PC-9 (cell line): ENCODE results near the gene PNKD. TPM values are rescaled to one million over a fixed set of nuclear protein-coding genes. Genes with fewer than 3 reads are reported as not detected.

Experiments used
- BruUV-seq: library from RNA; stranded (reverse); fragments of 400-500 nt; replicated peaks from 2 replicates; lab custom pipeline; 2021; lab: Mats Ljungman, UMichigan
- CTCF ChIA-PET: fragments of 300-600 bp; sonication (Branson Sonifier 250); formaldehyde crosslinking; loops from one replicate; lab custom pipeline; 2022; ENCODE audit warnings: antibody characterized with exemption; lab: Charles Lee
- POLR2A ChIA-PET: fragments of 300-600 bp; sonication (Branson Sonifier 250); formaldehyde crosslinking; loops from one replicate; lab custom pipeline; 2022; ENCODE audit warnings: antibody characterized with exemption; ENCODE audit not compliant: unreplicated experiment; lab: Charles Lee
- DNase-seq, 2 experiments: peaks; one replicate each; pipeline versions ENCODE4 v3.0.0 to v3.0.0-alpha.2; 2015 to 2022; ENCODE audit warnings: mixed read lengths in 1 of 2
- H2AFZ ChIP-seq: fragments of 200-600 bp; sonication (generic); 2 replicates; pipeline ENCODE4 v1.8.1; 2017; ENCODE audit warnings: antibody characterized with exemption
- H3F3A ChIP-seq: fragments of 200-600 bp; sonication (generic); 2 replicates; pipeline ENCODE4 v1.8.1; 2017; ENCODE audit warnings: antibody characterized with exemption, mild to moderate bottlenecking, low read depth; ENCODE audit not compliant: insufficient read depth
- H3K27ac ChIP-seq: fragments of 200-600 bp; sonication (generic); 2 replicates; pipeline ENCODE4 v1.6.1; 2016; ENCODE audit warnings: mixed run types
- H3K27me3 ChIP-seq: fragments of 200-600 bp; sonication (generic); 2 replicates; pipeline ENCODE4 v1.6.1; 2016; ENCODE audit warnings: low read depth, mixed run types; ENCODE audit not compliant: insufficient read depth
- H3K36me3 ChIP-seq: fragments of 200-600 bp; sonication (generic); 2 replicates; pipeline ENCODE4 v1.6.1; 2016; ENCODE audit warnings: low read depth, mixed run types
- H3K4me1 ChIP-seq: fragments of 200-600 bp; sonication (generic); replicated peaks from 2 replicates; pipeline ENCODE4 v1.6.1; 2016; ENCODE audit warnings: mixed run types; ENCODE audit not compliant: insufficient read depth
- H3K4me2 ChIP-seq: fragments of 200-600 bp; sonication (generic); 2 replicates; pipeline ENCODE4 v1.6.1; 2017; ENCODE audit warnings: mixed run types
- H3K4me3 ChIP-seq: fragments of 200-600 bp; sonication (generic); 2 replicates; pipeline ENCODE4 v1.6.1; 2016; ENCODE audit warnings: mixed run types
- H3K79me2 ChIP-seq: fragments of 200-600 bp; sonication (generic); 2 replicates; pipeline ENCODE4 v1.6.1; 2017; ENCODE audit warnings: low read depth, mixed run types
- H3K9me2 ChIP-seq: fragments of 200-600 bp; sonication (generic); 2 replicates; pipeline ENCODE4 v1.8.1; 2017; ENCODE audit warnings: mild to moderate bottlenecking; ENCODE audit not compliant: insufficient read depth
- H3K9me3 ChIP-seq: fragments of 200-600 bp; sonication (generic); 2 replicates; pipeline ENCODE4 v1.8.1; 2016; ENCODE audit warnings: low read depth; ENCODE audit not compliant: insufficient read depth
- H4K20me1 ChIP-seq: fragments of 200-600 bp; sonication (generic); 2 replicates; pipeline ENCODE4 v1.8.1; 2017; ENCODE audit not compliant: insufficient read depth
- EZH2 ChIP-seq: fragments of 200-600 bp; sonication (generic); IDR thresholded peaks from 2 replicates; pipeline ENCODE4 v1.8.0; 2017; ENCODE audit warnings: antibody characterized with exemption, low read depth
- intact Hi-C: fragments of 100-400 bp; cut with micrococcal nuclease; formaldehyde crosslinking; loops from one replicate; pipeline ENCODE4 v1.10.0; 2022; ENCODE audit not compliant: unreplicated experiment
- total RNA-seq: library from RNA; stranded (reverse); gene quantifications from 2 replicates; pipeline ENCODE4 v1.2.3, GENCODE V29; 2021
- TF ChIP-seq, protein P1 (sequence below): fragments of 200-600 bp; sonication (generic); conservative IDR thresholded peaks from 2 replicates; pipeline ENCODE4 v1.6.1; 2017; ENCODE audit warnings: mixed run types, antibody characterized with exemption, mild to moderate bottlenecking, moderate library complexity

PNKD gene
- total RNA-seq, 1 experiment from 2014 or later, result 102 TPM

DNA sequence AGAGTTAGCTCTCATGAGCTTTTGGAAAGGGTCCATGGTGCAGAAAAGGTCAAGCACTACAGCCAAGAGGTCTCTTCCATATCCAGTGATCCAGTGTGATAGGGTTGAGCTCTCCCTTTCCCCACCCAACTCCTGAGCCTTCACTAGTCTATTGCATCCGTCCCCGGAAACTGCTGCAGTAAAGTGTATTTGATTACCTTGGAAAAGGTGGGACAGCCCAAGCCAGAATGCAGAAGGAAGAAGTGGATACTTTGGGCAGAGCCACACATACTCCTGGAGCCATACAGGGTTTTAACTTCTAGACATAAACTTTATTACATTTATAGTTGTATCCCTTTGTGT, 3.6 kb downstream of the PNKD start:
- H3K27ac ChIP-seq, result peak overlapping the region; percentile 69
- H4K20me1 ChIP-seq, result peaks cover 6% of the 10 kb centered on the region
- H3K4me3 ChIP-seq, result no peak overlapping the region
- BruUV-seq, result no TSS peak
- intact Hi-C loops, result loop anchor here (2.0 to 10.0 kb wide), 4 partner anchors 49 to 573 kb away; partner anchors contain the start of genes BCS1L and ZNF142
- H3K27me3 ChIP-seq, result no peaks in the 10 kb centered on the region
- H3K36me3 ChIP-seq, result peaks cover 17% of the 10 kb centered on the region; the same call in 1 of the 2 replicates
- ChIA-PET CTCF (interaction anchor here (1.1 to 2.9 kb wide), 2 partner anchors 18 to 83 kb away, joined by 5 to 26 read pairs; partner anchors contain the start of genes CATIP and TMBIM1), POLR2A (interaction anchor here (0.6 kb wide), 1 partner anchor 113 kb away, joined by 5 read pairs; no protein-coding TSS in a partner anchor)
- DNase-seq, result no peak
- H3K4me2 ChIP-seq, result peak overlapping the region; percentile 11; the same call in 1 of the 2 replicates
- no peaks in the 10 kb centered on the region for H3K9me2 ChIP-seq
- TF ChIP-seq EZH2, result no peak
- TF ChIP-seq, protein P1, sequence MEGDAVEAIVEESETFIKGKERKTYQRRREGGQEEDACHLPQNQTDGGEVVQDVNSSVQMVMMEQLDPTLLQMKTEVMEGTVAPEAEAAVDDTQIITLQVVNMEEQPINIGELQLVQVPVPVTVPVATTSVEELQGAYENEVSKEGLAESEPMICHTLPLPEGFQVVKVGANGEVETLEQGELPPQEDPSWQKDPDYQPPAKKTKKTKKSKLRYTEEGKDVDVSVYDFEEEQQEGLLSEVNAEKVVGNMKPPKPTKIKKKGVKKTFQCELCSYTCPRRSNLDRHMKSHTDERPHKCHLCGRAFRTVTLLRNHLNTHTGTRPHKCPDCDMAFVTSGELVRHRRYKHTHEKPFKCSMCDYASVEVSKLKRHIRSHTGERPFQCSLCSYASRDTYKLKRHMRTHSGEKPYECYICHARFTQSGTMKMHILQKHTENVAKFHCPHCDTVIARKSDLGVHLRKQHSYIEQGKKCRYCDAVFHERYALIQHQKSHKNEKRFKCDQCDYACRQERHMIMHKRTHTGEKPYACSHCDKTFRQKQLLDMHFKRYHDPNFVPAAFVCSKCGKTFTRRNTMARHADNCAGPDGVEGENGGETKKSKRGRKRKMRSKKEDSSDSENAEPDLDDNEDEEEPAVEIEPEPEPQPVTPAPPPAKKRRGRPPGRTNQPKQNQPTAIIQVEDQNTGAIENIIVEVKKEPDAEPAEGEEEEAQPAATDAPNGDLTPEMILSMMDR, result no peak
- H3F3A ChIP-seq, result peaks cover 37% of the 10 kb centered on the region
- peaks cover 36% of the 10 kb centered on the region for H3K4me1 ChIP-seq
- no peaks in the 10 kb centered on the region for H3K9me3 ChIP-seq
- H3K79me2 ChIP-seq, result peaks cover 34% of the 10 kb centered on the region
- H2AFZ ChIP-seq, result no peak overlapping the region

DNA sequence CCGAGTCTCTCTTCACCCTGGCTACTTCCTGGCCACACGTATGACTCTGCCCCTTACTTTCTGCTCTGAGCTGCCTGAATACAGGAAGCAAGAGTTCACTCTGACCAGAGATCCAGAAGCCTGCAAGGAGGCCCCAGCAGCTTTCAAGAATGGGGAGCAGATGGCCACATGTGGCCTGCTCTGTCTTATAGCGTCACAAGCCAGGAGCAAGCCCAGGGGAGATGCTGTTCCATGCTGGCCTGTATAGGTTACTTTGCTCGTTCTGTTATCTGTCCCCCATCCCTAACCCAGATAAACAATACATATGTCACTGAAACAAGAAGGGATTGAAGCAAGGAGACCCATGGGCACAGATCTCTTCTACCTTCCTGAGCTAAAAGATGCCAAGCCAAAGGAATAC, 4.3 kb downstream of the PNKD start:
- intact Hi-C loops, result loop anchor here (5.0 to 10.0 kb wide), 3 partner anchors 87 to 573 kb away; partner anchors contain the start of genes BCS1L and ZNF142
- no peaks in the 10 kb centered on the region for H3K27me3 ChIP-seq
- ChIA-PET CTCF (no interaction called here), POLR2A (interaction anchor here (0.7 kb wide), 1 partner anchor 132 kb away, joined by 5 read pairs; no protein-coding TSS in a partner anchor)
- TF ChIP-seq EZH2, result no peak
- TF ChIP-seq, protein P1, result no peak
- H3K79me2 ChIP-seq, result peaks cover 31% of the 10 kb centered on the region
- no peaks in the 10 kb centered on the region for H3K9me3 ChIP-seq
- no peak overlapping the region for H2AFZ ChIP-seq
- H3K36me3 ChIP-seq, result peaks cover 20% of the 10 kb centered on the region; the same call in 1 of the 2 replicates
- H3K4me2 ChIP-seq, result no peak overlapping the region
- H3K27ac ChIP-seq, result peak overlapping the region; percentile 69; the same call in 1 of the 2 replicates
- H3F3A ChIP-seq, result peaks cover 37% of the 10 kb centered on the region
- H3K4me1 ChIP-seq, result peaks cover 35% of the 10 kb centered on the region
- DNase-seq, result no peak
- BruUV-seq, result TSS peak; percentile 1
- no peaks in the 10 kb centered on the region for H3K9me2 ChIP-seq
- no peaks in the 10 kb centered on the region for H4K20me1 ChIP-seq
- no peak overlapping the region for H3K4me3 ChIP-seq

DNA sequence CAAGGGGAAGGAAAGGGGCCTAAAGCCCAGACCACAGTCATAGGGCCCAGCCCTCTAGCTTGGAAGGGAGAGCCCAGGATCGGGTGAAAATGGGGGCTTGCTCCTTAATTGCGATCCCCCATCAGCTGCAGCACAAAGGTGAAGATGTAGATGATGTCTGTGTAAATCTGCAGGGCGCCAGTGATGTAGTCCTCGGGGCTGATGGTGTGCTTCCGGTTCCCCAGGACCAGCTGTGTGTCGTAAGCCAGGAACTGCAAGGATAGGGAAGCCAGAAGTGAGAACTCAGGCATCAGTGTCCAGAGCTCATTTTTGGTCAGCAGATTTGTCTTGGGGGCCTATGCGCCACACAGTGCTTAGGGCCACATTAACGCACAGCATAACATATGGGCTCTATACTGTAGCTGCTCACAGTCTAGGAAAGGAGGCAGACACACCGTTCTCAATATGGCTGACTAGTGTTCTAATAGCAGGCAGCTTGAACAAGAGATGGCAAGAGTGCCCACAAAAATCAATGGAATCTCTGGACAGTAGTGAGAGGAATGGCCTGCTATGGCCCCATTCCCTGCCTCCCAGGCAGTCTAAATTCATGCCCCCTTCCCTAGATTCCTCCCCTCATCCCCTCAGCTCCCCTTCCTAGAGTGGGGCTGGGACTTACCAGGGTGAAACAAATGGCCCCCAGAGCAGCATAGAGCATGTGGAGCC, 5.2 kb downstream of the PNKD start:
- intact Hi-C loops, result loop anchor here (10.0 kb wide), 1 partner anchor 379 kb away; the partner anchor contains the start of genes BCS1L and ZNF142
- H3K4me2 ChIP-seq, result no peak overlapping the region
- no peaks in the 10 kb centered on the region for H3K27me3 ChIP-seq
- no peak overlapping the region for H3K4me3 ChIP-seq
- no peaks in the 10 kb centered on the region for H3K9me3 ChIP-seq
- BruUV-seq, result no TSS peak
- no peaks in the 10 kb centered on the region for H3K9me2 ChIP-seq
- no peak overlapping the region for H3K27ac ChIP-seq
- peaks cover 26% of the 10 kb centered on the region for H3K36me3 ChIP-seq
- H2AFZ ChIP-seq, result no peak overlapping the region
- DNase-seq, result no peak
- no peaks in the 10 kb centered on the region for H4K20me1 ChIP-seq
- H3K4me1 ChIP-seq, result peaks cover 35% of the 10 kb centered on the region
- H3F3A ChIP-seq, result peaks cover 37% of the 10 kb centered on the region
- CTCF ChIA-PET, result interaction anchor here (0.8 kb wide), 1 partner anchor 121 kb away, joined by 4 read pairs; no protein-coding TSS in a partner anchor
- TF ChIP-seq EZH2, result no peak
- TF ChIP-seq, protein P1, result no peak
- peaks cover 36% of the 10 kb centered on the region for H3K79me2 ChIP-seq
- POLR2A ChIA-PET, result interaction anchor here (0.7 kb wide), 1 partner anchor 131 kb away, joined by 5 read pairs; no protein-coding TSS in a partner anchor
